Measurements from ENCODE around the gene KRTAP1-3.
"Not testable (repeated sequence)": the region's sequence is repeated elsewhere in the genome, so short reads cannot be mapped to it uniquely, and the experiment has no call there.

Gene KRTAP1-3

GRCh38 chr17:41009301-41009760, 25.3 kb downstream of the KRTAP1-3 start:
- Histone ChIP-seq H3K9me3 (ENCODE audit: control insufficient read depth, low read length) (no peaks in the 10 kb centered on the region), H3K36me3 (ENCODE audit: control insufficient read depth, insufficient read depth, low read length) (no peaks in the 10 kb centered on the region), H3K27ac (ENCODE audit: low read depth, low read length, severe bottlenecking) (no peak overlapping the region), H3K4me3 (ENCODE audit: extremely low read depth, insufficient read depth, low read length, poor library complexity, severe bottlenecking) (no peak overlapping the region), H3K4me1 (ENCODE audit: control insufficient read depth, insufficient read depth, low read length, poor library complexity, severe bottlenecking) (peaks cover 11% of the 10 kb centered on the region)
- 60% methylated on average over 2 of the region's 4 CpGs; no CpG with 5 or more reads in 1 of the 2 experiments for WGBS, 2 experiments (ENCODE audit: insufficient coverage in 2 of 2)

- Histone ChIP-seq H3K4me1 (ENCODE audit: control insufficient read depth, insufficient read depth, low read length, poor library complexity, severe bottlenecking) (peaks cover 11% of the 10 kb centered on the region), H3K4me3 (ENCODE audit: extremely low read depth, insufficient read depth, low read length, poor library complexity, severe bottlenecking) (no peak within 1 kb of the TSS), H3K36me3 (ENCODE audit: control insufficient read depth, insufficient read depth, low read length) (no peaks in the 10 kb centered on the region), H3K9me3 (ENCODE audit: control insufficient read depth, low read length) (no peaks in the 10 kb centered on the region), H3K27ac (ENCODE audit: low read depth, low read length, severe bottlenecking) (no peak within 1 kb of the TSS)
- 85 to 87% methylated on average over 4 to 6 of the region's 8 CpGs for WGBS, 2 experiments (ENCODE audit: insufficient coverage in 2 of 2)
Measured at GRCh38 chr17:41008811-41009210, 25.9 kb downstream of the KRTAP1-3 start, which contains the start of gene KRTAP3-1. KRTAP3-1 (minus strand) TSS chr17:41009128; CDS start chr17:41009074, 54 bp downstream.

GRCh38 chr17:41004397-41004796, 30.3 kb downstream of the KRTAP1-3 start:
- Histone ChIP-seq H3K9me3 (ENCODE audit: control insufficient read depth, low read length) (no peaks in the 10 kb centered on the region), H3K4me3 (ENCODE audit: extremely low read depth, insufficient read depth, low read length, poor library complexity, severe bottlenecking) (no peak overlapping the region), H3K27ac (ENCODE audit: low read depth, low read length, severe bottlenecking) (no peak overlapping the region), H3K4me1 (ENCODE audit: control insufficient read depth, insufficient read depth, low read length, poor library complexity, severe bottlenecking) (peaks cover 8% of the 10 kb centered on the region), H3K36me3 (ENCODE audit: control insufficient read depth, insufficient read depth, low read length) (no peaks in the 10 kb centered on the region)
- WGBS, 2 experiments (ENCODE audit: insufficient coverage in 2 of 2) = 100% methylated on average over 2 to 3 of the region's 3 CpGs

GRCh38 chr17:41003926-41004325, 30.7 kb downstream of the KRTAP1-3 start:
- 71 to 100% methylated on average over 1 to 2 of the region's 4 CpGs for WGBS, 2 experiments (ENCODE audit: insufficient coverage in 2 of 2)
- H3K9me3 ChIP-seq (ENCODE audit: control insufficient read depth, low read length) = no peaks in the 10 kb centered on the region

GRCh38 chr17:41002814-41003213, 31.9 kb downstream of the KRTAP1-3 start:
- H3K36me3 ChIP-seq (ENCODE audit: control insufficient read depth, insufficient read depth, low read length) = no peaks in the 10 kb centered on the region
- H3K9me3 ChIP-seq (ENCODE audit: control insufficient read depth, low read length) = no peaks in the 10 kb centered on the region
- 71 to 73% methylated on average over 2 to 3 of the region's 5 CpGs for WGBS, 2 experiments (ENCODE audit: insufficient coverage in 2 of 2)
- no peak overlapping the region for H3K4me3 ChIP-seq (ENCODE audit: extremely low read depth, insufficient read depth, low read length, poor library complexity, severe bottlenecking)
- H3K4me1 ChIP-seq (ENCODE audit: control insufficient read depth, insufficient read depth, low read length, poor library complexity, severe bottlenecking) = no peaks in the 10 kb centered on the region
- no peak overlapping the region for H3K27ac ChIP-seq (ENCODE audit: low read depth, low read length, severe bottlenecking)

More at GRCh38 chr17:41003926-41004325, 30.7 kb downstream of the KRTAP1-3 start:
- no peak overlapping the region for H3K4me3 ChIP-seq (ENCODE audit: extremely low read depth, insufficient read depth, low read length, poor library complexity, severe bottlenecking)
- H3K4me1 ChIP-seq (ENCODE audit: control insufficient read depth, insufficient read depth, low read length, poor library complexity, severe bottlenecking) = peaks cover 3% of the 10 kb centered on the region
- H3K27ac ChIP-seq (ENCODE audit: low read depth, low read length, severe bottlenecking) = no peak overlapping the region
- no peaks in the 10 kb centered on the region for H3K36me3 ChIP-seq (ENCODE audit: control insufficient read depth, insufficient read depth, low read length)

- Histone ChIP-seq H3K4me1 (ENCODE audit: control insufficient read depth, insufficient read depth, low read length, poor library complexity, severe bottlenecking) (no peaks in the 10 kb centered on the region), H3K9me3 (ENCODE audit: control insufficient read depth, low read length) (no peaks in the 10 kb centered on the region), H3K27ac (ENCODE audit: low read depth, low read length, severe bottlenecking) (no peak overlapping the region), H3K36me3 (ENCODE audit: control insufficient read depth, insufficient read depth, low read length) (no peaks in the 10 kb centered on the region), H3K4me3 (ENCODE audit: extremely low read depth, insufficient read depth, low read length, poor library complexity, severe bottlenecking) (no peak overlapping the region)
- WGBS, 2 experiments (ENCODE audit: insufficient coverage in 2 of 2) = 88 to 100% methylated on average over 1 of the region's 4 CpGs
Measured at GRCh38 chr17:41001795-41002194, 32.9 kb downstream of the KRTAP1-3 start.

- not testable (repeated sequence) for H3K9me3 ChIP-seq (ENCODE audit: control insufficient read depth, low read length); H3K27ac ChIP-seq (ENCODE audit: low read depth, low read length, severe bottlenecking); H3K36me3 ChIP-seq (ENCODE audit: control insufficient read depth, insufficient read depth, low read length); H3K4me3 ChIP-seq (ENCODE audit: extremely low read depth, insufficient read depth, low read length, poor library complexity, severe bottlenecking); H3K4me1 ChIP-seq (ENCODE audit: control insufficient read depth, insufficient read depth, low read length, poor library complexity, severe bottlenecking)
- WGBS, 2 experiments (ENCODE audit: insufficient coverage in 2 of 2) = 85 to 89% methylated on average over 5 of the region's 6 CpGs
Measured at GRCh38 chr17:40999563-40999962, 35.1 kb downstream of the KRTAP1-3 start, which contains the start of gene KRTAP3-2. KRTAP3-2 (minus strand) TSS chr17:40999906; CDS start chr17:40999853, 53 bp downstream.

GRCh38 chr17:40997361-40997760, 37.3 kb downstream of the KRTAP1-3 start:
- H3K27ac ChIP-seq (ENCODE audit: low read depth, low read length, severe bottlenecking) = no peak overlapping the region
- WGBS, 2 experiments (ENCODE audit: insufficient coverage in 2 of 2) = 76 to 86% methylated on average over 1 to 2 of the region's 2 CpGs
- no peaks in the 10 kb centered on the region for H3K4me1 ChIP-seq (ENCODE audit: control insufficient read depth, insufficient read depth, low read length, poor library complexity, severe bottlenecking)
- H3K9me3 ChIP-seq (ENCODE audit: control insufficient read depth, low read length) = no peaks in the 10 kb centered on the region
- no peak overlapping the region for H3K4me3 ChIP-seq (ENCODE audit: extremely low read depth, insufficient read depth, low read length, poor library complexity, severe bottlenecking)
- no peaks in the 10 kb centered on the region for H3K36me3 ChIP-seq (ENCODE audit: control insufficient read depth, insufficient read depth, low read length)

- 60 to 89% methylated on average over 1 of the region's 4 CpGs for WGBS, 2 experiments (ENCODE audit: insufficient coverage in 2 of 2)
- no peaks in the 10 kb centered on the region for H3K4me1 ChIP-seq (ENCODE audit: control insufficient read depth, insufficient read depth, low read length, poor library complexity, severe bottlenecking)
- H3K36me3 ChIP-seq (ENCODE audit: control insufficient read depth, insufficient read depth, low read length) = no peaks in the 10 kb centered on the region
- no peak overlapping the region for H3K27ac ChIP-seq (ENCODE audit: low read depth, low read length, severe bottlenecking)
- no peaks in the 10 kb centered on the region for H3K9me3 ChIP-seq (ENCODE audit: control insufficient read depth, low read length)
- no peak overlapping the region for H3K4me3 ChIP-seq (ENCODE audit: extremely low read depth, insufficient read depth, low read length, poor library complexity, severe bottlenecking)
Measured at GRCh38 chr17:40996829-40997228, 37.8 kb downstream of the KRTAP1-3 start.

- Histone ChIP-seq H3K27ac (ENCODE audit: low read depth, low read length, severe bottlenecking) (no peak overlapping the region), H3K9me3 (ENCODE audit: control insufficient read depth, low read length) (no peaks in the 10 kb centered on the region), H3K4me1 (ENCODE audit: control insufficient read depth, insufficient read depth, low read length, poor library complexity, severe bottlenecking) (no peaks in the 10 kb centered on the region), H3K36me3 (ENCODE audit: control insufficient read depth, insufficient read depth, low read length) (no peaks in the 10 kb centered on the region), H3K4me3 (ENCODE audit: extremely low read depth, insufficient read depth, low read length, poor library complexity, severe bottlenecking) (no peak overlapping the region)
- no CpG with 5 or more reads among the region's 1 CpG for WGBS, 2 experiments (ENCODE audit: insufficient coverage in 2 of 2)
Measured at GRCh38 chr17:40995116-40995515, 39.6 kb downstream of the KRTAP1-3 start.

- H3K36me3 ChIP-seq (ENCODE audit: control insufficient read depth, insufficient read depth, low read length) = no peaks in the 10 kb centered on the region
- no peak within 1 kb of the TSS for H3K27ac ChIP-seq (ENCODE audit: low read depth, low read length, severe bottlenecking)
- no peak within 1 kb of the TSS for H3K4me3 ChIP-seq (ENCODE audit: extremely low read depth, insufficient read depth, low read length, poor library complexity, severe bottlenecking)
- no peaks in the 10 kb centered on the region for H3K9me3 ChIP-seq (ENCODE audit: control insufficient read depth, low read length)
- H3K4me1 ChIP-seq (ENCODE audit: control insufficient read depth, insufficient read depth, low read length, poor library complexity, severe bottlenecking) = no peaks in the 10 kb centered on the region
- WGBS, 2 experiments (ENCODE audit: insufficient coverage in 2 of 2) = 67 to 83% methylated on average over 3 to 4 of the region's 4 CpGs
Measured at GRCh38 chr17:40993839-40994238, 40.8 kb downstream of the KRTAP1-3 start, which contains the start of gene KRTAP3-3. KRTAP3-3 (minus strand) TSS chr17:40994164; CDS start chr17:40994097, 67 bp downstream.

Data from mesodermal cell (in vitro differentiated cells).